CD4-positive, alpha-beta memory T cell (primary cell): ENCODE results near the gene IL12B. TPM values are rescaled to one million over a fixed set of nuclear protein-coding genes. Genes with fewer than 3 reads are reported as not detected.

ENCODE experiments used
- CTCF ChIA-PET: fragments of 350-600 bp; sonication (Branson Sonifier 250); formaldehyde crosslinking; loops from one replicate; lab custom pipeline; 2021; ENCODE audit warnings: inconsistent platforms; ENCODE audit not compliant: partially characterized antibody; lab: Charles Lee
- POLR2A ChIA-PET: fragments of 350-600 bp; sonication (Branson Sonifier 250); formaldehyde crosslinking; loops from one replicate; lab custom pipeline; 2021; ENCODE audit not compliant: partially characterized antibody; lab: Charles Lee
- DNase-seq, 5 donors: peaks; one replicate each; pipeline versions ENCODE4 v3.0.0 to v3.0.0-alpha.2; 2020 to 2022; ENCODE audit warnings: mixed read lengths in 1 of 5
- H3K27ac ChIP-seq: one replicate; pipeline ENCODE4 v1.7.0; 2013; ENCODE audit warnings: low read depth, low read length
- H3K27me3 ChIP-seq: 2 replicates; pipeline ENCODE4 v1.7.0; 2013; ENCODE audit warnings: mild to moderate bottlenecking, low read length, moderate library complexity; ENCODE audit not compliant: insufficient read depth
- H3K36me3 ChIP-seq: 2 replicates; pipeline ENCODE4 v1.7.0; 2013; ENCODE audit warnings: mild to moderate bottlenecking, low read length, moderate library complexity; ENCODE audit not compliant: insufficient read depth
- H3K4me1 ChIP-seq: 2 replicates; pipeline ENCODE4 v1.7.0; 2013; ENCODE audit warnings: mild to moderate bottlenecking, low read length, moderate library complexity; ENCODE audit not compliant: insufficient read depth
- H3K4me3 ChIP-seq, 2 donors: one replicate each; pipeline ENCODE4 v1.7.0; 2013; ENCODE audit warnings: low read length in 2 of 2, mild to moderate bottlenecking in 1 of 2
- H3K9me3 ChIP-seq, 2 donors: one replicate each; pipeline ENCODE4 v1.7.0; 2013; ENCODE audit warnings: low read length in 2 of 2, control low read depth in 1 of 2; ENCODE audit not compliant: control insufficient read depth in 1 of 2
- H3K27ac Mint-ChIP-seq, 7 donors: one replicate each; pipeline ENCODE4 v1.8.0; 2020 to 2021; ENCODE audit warnings: mixed read lengths in 7 of 7, mild to moderate bottlenecking in 6 of 7, inconsistent platforms in 3 of 7, moderate library complexity in 3 of 7
- H3K27me3 Mint-ChIP-seq, 2 donors: one replicate each; pipeline ENCODE4 v1.8.0; 2020 to 2021; ENCODE audit warnings: mixed read lengths in 2 of 2
- H3K36me3 Mint-ChIP-seq, 2 donors: one replicate each; pipeline ENCODE4 v1.8.0; 2020 to 2021; ENCODE audit warnings: mixed read lengths in 2 of 2, inconsistent platforms in 1 of 2, mild to moderate bottlenecking in 1 of 2
- H3K4me1 Mint-ChIP-seq, 4 donors: one replicate each; pipeline ENCODE4 v1.8.0; 2020 to 2021; ENCODE audit warnings: mixed read lengths in 4 of 4, mild to moderate bottlenecking in 1 of 4
- H3K4me3 Mint-ChIP-seq, 8 donors: one replicate each; pipeline ENCODE4 v1.8.0; 2020 to 2021; ENCODE audit warnings: mixed read lengths in 8 of 8, mild to moderate bottlenecking in 7 of 8, moderate library complexity in 6 of 8, inconsistent platforms in 3 of 8
- H3K9me3 Mint-ChIP-seq, 8 donors: one replicate each; pipeline ENCODE4 v1.8.0; 2020 to 2021; ENCODE audit warnings: mixed read lengths in 8 of 8, mild to moderate bottlenecking in 5 of 8, inconsistent platforms in 3 of 8, moderate library complexity in 1 of 8
- intact Hi-C: fragments of 100-400 bp; cut with micrococcal nuclease; formaldehyde crosslinking; loops from one replicate; pipeline ENCODE4 v1.15.1; 2023
- polyA plus RNA-seq, 2 donors: library from polyadenylated mRNA; unstranded; fragments of 300-500 nt; fragmentation: Illumina TruSeq; gene quantifications; one replicate each; pipeline ENCODE4 v1.2.3, GENCODE V29; 2021
- total RNA-seq, 2 experiments: library from RNA; stranded (reverse); gene quantifications; one replicate each; pipeline ENCODE4 v1.2.3, GENCODE V29; 2021

Gene IL12B
- total and polyA plus RNA-seq, 4 experiments from 2014 or later = not detected

- H3K9me3 ChIP-seq = no peaks in the 10 kb centered on the region
- Mint-ChIP-seq H3K27me3 (peaks cover 1 to 6% of the 10 kb centered on the region in 2 donors), H3K9me3 (no peaks in the 10 kb centered on the region), H3K27ac (no peak overlapping the region), H3K4me3 (no peak overlapping the region), H3K4me1 (no peaks in the 10 kb centered on the region), H3K36me3 (no peaks in the 10 kb centered on the region)
- H3K4me1 ChIP-seq = no peaks in the 10 kb centered on the region
- POLR2A ChIA-PET = no interaction called here
- no peaks in the 10 kb centered on the region for H3K36me3 ChIP-seq
- no peak overlapping the region for H3K27ac ChIP-seq
- intact Hi-C loops = no loop called here
- no peak for DNase-seq
- CTCF ChIA-PET = interaction anchor here (0.9 to 2.0 kb wide), 2 partner anchors 34 to 662 kb away, joined by 3 to 7 read pairs; no protein-coding TSS in a partner anchor
- no peaks in the 10 kb centered on the region for H3K27me3 ChIP-seq
- H3K4me3 ChIP-seq = no peak overlapping the region
These were observed 5.3 kb downstream of the IL12B start for GRCh38 chr5:159324986-159325385.

DNA sequence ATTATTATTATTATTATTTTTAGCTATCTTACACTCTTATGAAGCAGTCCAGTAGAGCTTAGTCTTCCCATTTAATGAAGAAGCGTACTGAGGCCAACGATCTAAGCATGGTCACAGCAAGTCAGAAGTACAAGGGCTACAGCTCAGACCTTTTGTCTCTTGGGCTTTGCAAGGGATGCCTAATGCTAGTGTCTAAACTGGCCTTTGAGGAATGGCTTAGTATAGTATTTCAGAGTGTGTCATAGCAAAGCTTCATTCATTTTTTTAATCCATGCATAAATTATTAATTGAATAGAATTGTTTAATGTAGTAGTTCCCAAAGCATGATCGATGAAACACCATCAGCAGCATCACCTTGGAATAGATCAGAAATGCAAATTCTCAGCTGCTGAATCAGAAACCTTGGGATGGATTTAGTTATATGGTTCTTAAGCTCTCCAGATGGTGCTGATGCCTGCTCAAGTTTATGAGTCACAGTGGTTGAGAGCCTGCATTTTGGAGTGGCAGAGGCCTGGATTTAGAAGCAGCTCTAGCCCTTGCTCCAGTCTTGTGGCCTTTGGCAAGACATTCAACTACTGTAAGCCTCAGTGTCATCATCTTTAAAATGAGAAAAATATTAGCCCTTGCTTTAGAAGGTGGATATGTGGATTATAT lies 6.1 kb downstream of the IL12B start:
- Mint-ChIP-seq H3K4me3 (no peak overlapping the region), H3K27me3 (peaks cover 1 to 6% of the 10 kb centered on the region in 2 donors), H3K27ac (no peak overlapping the region), H3K9me3 (no peaks in the 10 kb centered on the region), H3K36me3 (no peaks in the 10 kb centered on the region), H3K4me1 (no peaks in the 10 kb centered on the region)
- Histone ChIP-seq H3K4me1 (no peaks in the 10 kb centered on the region), H3K9me3 (no peaks in the 10 kb centered on the region), H3K4me3 (no peak overlapping the region), H3K27ac (no peak overlapping the region), H3K36me3 (no peaks in the 10 kb centered on the region), H3K27me3 (no peaks in the 10 kb centered on the region)
- intact Hi-C loops = no loop called here
- no peak for DNase-seq
- CTCF ChIA-PET = interaction anchor here (2.0 kb wide), 1 partner anchor 663 kb away, joined by 7 read pairs; no protein-coding TSS in a partner anchor
- POLR2A ChIA-PET = no interaction called here

DNA sequence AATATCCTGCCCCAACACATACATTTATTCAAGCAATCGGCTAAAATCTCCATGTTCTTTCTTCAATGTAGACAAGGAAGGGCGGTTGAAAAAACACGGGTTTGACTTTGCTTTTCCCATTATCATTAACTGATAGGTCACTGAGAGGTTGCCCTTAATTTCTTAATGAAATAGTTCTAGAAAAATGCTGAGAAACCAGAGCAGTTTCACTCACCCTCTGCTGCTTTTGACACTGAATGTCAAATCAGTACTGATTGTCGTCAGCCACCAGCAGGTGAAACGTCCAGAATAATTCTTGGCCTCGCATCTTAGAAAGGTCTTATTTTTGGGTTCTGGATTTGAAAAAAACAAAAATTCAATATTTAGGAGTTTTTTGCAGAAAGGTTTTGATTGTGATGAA lies 8.1 kb downstream of the IL12B start:
- no peak overlapping the region for H3K4me3 Mint-ChIP-seq
- ChIA-PET POLR2A (no interaction called here), CTCF (no interaction called here)
- Histone ChIP-seq H3K4me3 (no peak overlapping the region), H3K4me1 (no peaks in the 10 kb centered on the region), H3K27me3 (no peaks in the 10 kb centered on the region), H3K36me3 (no peaks in the 10 kb centered on the region), H3K9me3 (no peaks in the 10 kb centered on the region), H3K27ac (no peak overlapping the region)
- intact Hi-C loops = no loop called here
- DNase-seq = no peak
- peaks cover 1 to 6% of the 10 kb centered on the region in 2 donors for H3K27me3 Mint-ChIP-seq
- no peaks in the 10 kb centered on the region for H3K4me1 Mint-ChIP-seq
- H3K27ac Mint-ChIP-seq = no peak overlapping the region
- no peaks in the 10 kb centered on the region for H3K9me3 Mint-ChIP-seq
- no peaks in the 10 kb centered on the region for H3K36me3 Mint-ChIP-seq

DNA sequence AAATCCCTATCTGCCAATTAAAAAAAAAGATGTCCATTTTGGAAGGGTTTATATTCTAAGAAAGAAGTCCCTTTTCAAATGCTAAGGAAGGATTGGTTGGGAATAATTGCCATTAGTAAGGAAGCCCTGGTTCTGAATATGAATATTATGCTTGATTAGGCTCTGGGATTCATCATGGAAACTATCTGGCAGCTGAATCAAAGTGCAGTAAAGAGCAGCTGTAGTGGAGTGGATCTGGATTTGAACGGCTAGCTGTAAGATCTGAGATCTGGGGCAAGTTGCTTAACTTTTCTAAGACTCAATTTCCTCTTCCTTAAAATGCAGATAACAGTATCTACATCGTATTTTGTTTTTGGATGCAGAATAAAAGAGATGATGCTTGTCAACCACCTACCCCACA lies 10.5 kb downstream of the IL12B start:
- H3K4me1 Mint-ChIP-seq = no peaks in the 10 kb centered on the region
- ChIA-PET CTCF (interaction anchor here (1.4 to 7.9 kb wide), 4 partner anchors 8 to 667 kb away, joined by 3 to 175 read pairs (median 7); no protein-coding TSS in a partner anchor), POLR2A (no interaction called here)
- no peak overlapping the region for H3K27ac ChIP-seq
- no peaks in the 10 kb centered on the region for H3K4me1 ChIP-seq
- no peak overlapping the region for H3K27ac Mint-ChIP-seq
- H3K27me3 ChIP-seq = no peaks in the 10 kb centered on the region
- H3K4me3 Mint-ChIP-seq = no peak overlapping the region
- no peak overlapping the region for H3K4me3 ChIP-seq
- intact Hi-C loops = no loop called here
- H3K9me3 Mint-ChIP-seq = no peaks in the 10 kb centered on the region
- H3K36me3 ChIP-seq = no peaks in the 10 kb centered on the region
- H3K9me3 ChIP-seq = no peaks in the 10 kb centered on the region
- no peaks in the 10 kb centered on the region for H3K36me3 Mint-ChIP-seq
- H3K27me3 Mint-ChIP-seq = peaks cover 4 to 5% of the 10 kb centered on the region in 2 donors
- no peak for DNase-seq

- ChIA-PET CTCF (interaction anchor here (2.1 to 7.9 kb wide), 3 partner anchors 10 to 668 kb away, joined by 6 to 175 read pairs (median 8); no protein-coding TSS in a partner anchor), POLR2A (no interaction called here)
- H3K4me3 Mint-ChIP-seq = no peak overlapping the region
- H3K9me3 Mint-ChIP-seq = no peaks in the 10 kb centered on the region
- no peak overlapping the region for H3K27ac Mint-ChIP-seq
- no peak for DNase-seq
- no peaks in the 10 kb centered on the region for H3K4me1 Mint-ChIP-seq
- H3K27me3 Mint-ChIP-seq = peaks cover 4 to 5% of the 10 kb centered on the region in 2 donors
- H3K36me3 ChIP-seq = no peaks in the 10 kb centered on the region
- no peaks in the 10 kb centered on the region for H3K4me1 ChIP-seq
- no peaks in the 10 kb centered on the region for H3K36me3 Mint-ChIP-seq
- no peaks in the 10 kb centered on the region for H3K9me3 ChIP-seq
- intact Hi-C loops = no loop called here
- no peaks in the 10 kb centered on the region for H3K27me3 ChIP-seq
- H3K4me3 ChIP-seq = no peak overlapping the region
- H3K27ac ChIP-seq = no peak overlapping the region
These were observed 10.9 kb downstream of the IL12B start for GRCh38 chr5:159319363-159319762.

- intact Hi-C loops = no loop called here
- Mint-ChIP-seq H3K36me3 (no peaks in the 10 kb centered on the region), H3K27ac (no peak overlapping the region), H3K27me3 (peaks cover 3 to 7% of the 10 kb centered on the region in 2 donors), H3K4me1 (no peaks in the 10 kb centered on the region), H3K9me3 (no peaks in the 10 kb centered on the region), H3K4me3 (no peak overlapping the region)
- Histone ChIP-seq H3K9me3 (no peaks in the 10 kb centered on the region), H3K36me3 (no peaks in the 10 kb centered on the region), H3K27me3 (no peaks in the 10 kb centered on the region), H3K4me1 (no peaks in the 10 kb centered on the region), H3K4me3 (no peak overlapping the region), H3K27ac (no peak overlapping the region)
- CTCF ChIA-PET = interaction anchor here (1.2 to 7.9 kb wide), 6 partner anchors 9 to 669 kb away, joined by 3 to 175 read pairs (median 6); no protein-coding TSS in a partner anchor
- POLR2A ChIA-PET = interaction anchor here (1.4 kb wide), 1 partner anchor 162 kb away, joined by 4 read pairs; no protein-coding TSS in a partner anchor
- DNase-seq = no peak
These were observed 11.8 kb downstream of the IL12B start for GRCh38 chr5:159318448-159318847.

- intact Hi-C loops = no loop called here
- ChIA-PET CTCF (interaction anchor here (1.0 to 7.9 kb wide), 13 partner anchors 10 to 676 kb away, joined by 3 to 175 read pairs (median 3); no protein-coding TSS in a partner anchor), POLR2A (interaction anchor here (1.4 to 1.5 kb wide), 2 partner anchors 55 to 161 kb away, joined by 4 to 6 read pairs; no protein-coding TSS in a partner anchor)
- Histone ChIP-seq H3K4me3 (no peak overlapping the region), H3K27me3 (no peaks in the 10 kb centered on the region), H3K9me3 (no peaks in the 10 kb centered on the region), H3K36me3 (no peaks in the 10 kb centered on the region), H3K27ac (no peak overlapping the region), H3K4me1 (no peaks in the 10 kb centered on the region)
- no peak for DNase-seq
- Mint-ChIP-seq H3K27me3 (peaks cover 1 to 10% of the 10 kb centered on the region in 2 donors), H3K4me1 (no peaks in the 10 kb centered on the region), H3K27ac (no peak overlapping the region), H3K9me3 (no peaks in the 10 kb centered on the region), H3K4me3 (no peak overlapping the region), H3K36me3 (no peaks in the 10 kb centered on the region)
These were observed 12.4 kb downstream of the IL12B start for GRCh38 chr5:159317849-159318248.
